B cell (primary cell): ENCODE measurements around the gene DLG1. TPM values are rescaled to one million over a fixed set of nuclear protein-coding genes. Genes with fewer than 3 reads are reported as not detected.

Source experiments
- ATAC-seq: fragments of 200-7000 bp; cut with Tn5 transposase; one replicate; pipeline ENCODE4 v1.10.0; 2021; ENCODE audit warnings: low read depth, mild to moderate bottlenecking, moderate number of reproducible peaks, moderate library complexity
- CTCF ChIA-PET: fragments of 350-600 bp; sonication (Branson Sonifier 250); formaldehyde crosslinking; loops from one replicate; lab custom pipeline; 2021; ENCODE audit warnings: antibody characterized with exemption, inconsistent platforms; lab: Charles Lee
- POLR2A ChIA-PET: fragments of 350-600 bp; sonication (Branson Sonifier 250); formaldehyde crosslinking; loops from one replicate; lab custom pipeline; 2021; ENCODE audit warnings: antibody characterized with exemption; lab: Charles Lee
- DNase-seq: peaks from one replicate; pipeline ENCODE4 v3.0.0; 2013
- H2AFZ ChIP-seq: 2 replicates; pipeline ENCODE4 v1.6.1; 2012; ENCODE audit warnings: mild to moderate bottlenecking, low read depth, low read length; ENCODE audit not compliant: insufficient read depth, poor library complexity, severe bottlenecking
- H3K27ac ChIP-seq, 2 donors: 1 replicate in 1 of 2; 2 replicates in 1 of 2; pipeline ENCODE4 v1.5.1; 2012 to 2013; ENCODE audit warnings: low read length in 2 of 2, mild to moderate bottlenecking in 2 of 2, moderate library complexity in 1 of 2
- H3K27me3 ChIP-seq, 4 experiments: fragments of 200-600 bp in 1 of 4; sonication (generic) in 1 of 4; replicated peaks in 1 of 4; 1 replicate in 2 of 4; 2 replicates in 2 of 4; pipeline versions ENCODE4 v1.6.1 to v1.7.0; 2013 to 2016; ENCODE audit warnings: low read length in 3 of 4, mild to moderate bottlenecking in 2 of 4, mixed read lengths in 1 of 4, moderate library complexity in 1 of 4; ENCODE audit not compliant: insufficient read depth in 4 of 4, control insufficient read depth in 3 of 4; ENCODE audit errors: control extremely low read depth in 1 of 4
- H3K36me3 ChIP-seq, 2 experiments: replicated peaks in 1 of 2; 1 replicate in 1 of 2; 2 replicates in 1 of 2; pipeline versions ENCODE4 v1.6.1 to v1.7.1; 2013; ENCODE audit warnings: low read length in 1 of 2; ENCODE audit not compliant: insufficient read depth in 2 of 2, control insufficient read depth in 1 of 2; ENCODE audit errors: control extremely low read depth in 1 of 2, extremely low read depth in 1 of 2
- H3K4me1 ChIP-seq, 2 donors: fragments of 200-600 bp in 1 of 2; sonication (generic) in 1 of 2; 1 replicate in 1 of 2; 2 replicates in 1 of 2; pipeline versions ENCODE4 v1.5.1 to v1.6.1; 2013 to 2017; ENCODE audit warnings: low read length in 2 of 2; ENCODE audit not compliant: control insufficient read depth in 2 of 2, insufficient read depth in 2 of 2
- H3K4me2 ChIP-seq: replicated peaks from 2 replicates; pipeline ENCODE3; 2012; ENCODE audit warnings: mild to moderate bottlenecking, low read depth, low read length; ENCODE audit not compliant: poor library complexity, severe bottlenecking
- H3K4me3 ChIP-seq, 5 experiments: fragments of 200-600 bp in 1 of 5; sonication (generic) in 1 of 5; 1 replicate in 3 of 5; 2 replicates in 2 of 5; pipeline versions ENCODE4 v1.5.1 to v1.7.0; 2011 to 2016; ENCODE audit warnings: low read length in 4 of 5, mild to moderate bottlenecking in 4 of 5, low read depth in 2 of 5, control low read depth in 1 of 5, moderate library complexity in 1 of 5; ENCODE audit not compliant: insufficient read depth in 1 of 5; ENCODE audit errors: control extremely low read depth in 1 of 5, extremely low read depth in 1 of 5
- H3K79me2 ChIP-seq: fragments of 200-600 bp; sonication (generic); one replicate; pipeline ENCODE4 v1.6.0; 2016; ENCODE audit warnings: low read length; ENCODE audit not compliant: control insufficient read depth, insufficient read depth
- H3K9ac ChIP-seq: fragments of 200-600 bp; sonication (generic); 2 replicates; pipeline ENCODE4 v1.6.1; 2017; ENCODE audit warnings: mild to moderate bottlenecking, low read length, moderate library complexity
- H3K9me3 ChIP-seq, 3 donors: one replicate each; pipeline versions ENCODE4 v1.6.1 to v1.7.1; 2013; ENCODE audit warnings: low read length in 2 of 3; ENCODE audit not compliant: control insufficient read depth in 2 of 3, insufficient read depth in 1 of 3; ENCODE audit errors: control extremely low read depth in 1 of 3
- H4K20me1 ChIP-seq: 2 replicates; pipeline ENCODE4 v1.6.0; 2012; ENCODE audit warnings: mild to moderate bottlenecking, low read length; ENCODE audit not compliant: insufficient read depth, control insufficient read depth, poor library complexity, severe bottlenecking
- H3K27ac Mint-ChIP-seq: one replicate; pipeline ENCODE4 v1.8.0; 2021; ENCODE audit warnings: mixed read lengths
- H3K27me3 Mint-ChIP-seq: one replicate; pipeline ENCODE4 v1.8.0; 2021; ENCODE audit warnings: mixed read lengths
- H3K4me1 Mint-ChIP-seq: one replicate; pipeline ENCODE4 v1.8.0; 2021; ENCODE audit warnings: mixed read lengths
- H3K4me3 Mint-ChIP-seq: one replicate; pipeline ENCODE4 v1.8.0; 2021; ENCODE audit warnings: mixed read lengths
- H3K9me3 Mint-ChIP-seq: one replicate; pipeline ENCODE4 v1.8.0; 2022; ENCODE audit warnings: mixed read lengths; ENCODE audit not compliant: insufficient read depth
- CTCF ChIP-seq: fragments of 200-600 bp; IDR thresholded peaks from one replicate; pipeline ENCODE4 v1.8.0; 2022; ENCODE audit warnings: antibody characterized with exemption, mild to moderate bottlenecking
- EZH2 ChIP-seq: IDR thresholded peaks from 2 replicates; pipeline ENCODE4 v1.6.1; 2012; ENCODE audit warnings: borderline replicate concordance, low read depth, mild to moderate bottlenecking, moderate library complexity, low read length; ENCODE audit not compliant: insufficient read depth, poor library complexity, severe bottlenecking
- WGBS: methylation state at CpG from one replicate; pipeline ENCODE4 v1.1.5; 2013; ENCODE audit warnings: missing lambda C conversion rate; ENCODE audit not compliant: insufficient coverage; 5-methylcytosine and 5-hydroxymethylcytosine counted together
- intact Hi-C: fragments of 100-400 bp; cut with micrococcal nuclease; formaldehyde crosslinking; loops from one replicate; pipeline ENCODE4 v1.10.0; 2022
- polyA plus RNA-seq: library from polyadenylated mRNA; depleted of rRNA; stranded (reverse); fragments of >200 nt; gene quantifications from 2 replicates; pipeline ENCODE4 v1.2.3, GENCODE V29; 2012
- total RNA-seq, 2 donors: library from RNA; stranded (reverse); fragments of 120-200 nt in 1 of 2; gene quantifications; 1 replicate in 1 of 2; 2 replicates in 1 of 2; pipeline versions ENCODE4 v1.2.3 to v1.2.4, GENCODE V29; 2013 to 2022

Gene DLG1
- total and polyA plus RNA-seq, 2 donors (not counting 1 experiment from before 2014, with no cell fraction given) = 23.4 to 114 TPM

DNA sequence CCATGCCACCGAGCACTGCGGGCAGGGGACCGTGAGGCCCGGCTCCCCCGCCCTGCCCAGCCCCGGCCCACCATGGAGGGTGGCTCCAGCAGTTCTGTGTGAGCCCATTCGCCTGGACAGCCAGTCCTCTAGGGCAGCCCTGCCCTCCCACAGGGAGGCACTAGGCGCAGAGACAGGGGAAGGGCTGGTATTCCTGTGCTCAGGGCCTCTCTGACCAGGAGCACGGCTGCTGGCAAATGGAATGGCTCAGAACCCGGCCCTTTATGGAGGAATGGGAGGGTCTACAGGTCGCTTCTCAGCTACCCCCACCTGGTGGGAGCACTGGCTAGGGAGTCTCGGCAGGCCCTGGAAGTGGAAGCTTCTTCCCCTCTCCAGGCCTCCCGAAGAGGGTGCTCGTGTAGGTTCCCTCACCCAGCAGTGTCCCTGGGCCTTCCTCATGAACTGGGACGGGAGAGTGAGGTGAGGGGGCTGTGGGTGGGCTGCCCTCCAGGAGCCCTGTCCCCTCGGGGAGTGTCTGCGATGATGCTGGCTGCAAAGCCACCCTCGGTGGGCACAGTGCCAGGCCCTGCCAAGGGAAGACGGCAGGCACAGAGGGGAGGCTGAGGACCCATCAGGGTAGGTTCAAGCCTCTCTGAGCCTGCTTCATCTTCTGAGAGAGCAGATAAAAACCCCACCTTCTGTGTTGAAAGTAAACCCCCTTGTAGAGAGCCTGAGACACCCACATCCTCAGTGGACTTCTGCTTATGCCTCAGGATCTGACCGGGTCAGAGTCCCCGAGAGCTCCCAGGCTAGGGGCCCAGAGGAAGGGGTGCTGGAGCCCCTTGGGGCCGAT lies 270.3 kb downstream of the DLG1 start:
- H3K4me2 ChIP-seq = peak overlapping the region; percentile 94
- H3K4me1 Mint-ChIP-seq = peaks cover 33% of the 10 kb centered on the region
- H3K27me3 ChIP-seq = peaks cover 0 to 74% (median 15%) of the 10 kb centered on the region in 4 experiments
- H3K9me3 Mint-ChIP-seq = no peaks in the 10 kb centered on the region
- no peak for DNase-seq
- H3K4me3 ChIP-seq = peak overlapping the region in 4 of 5 experiments; percentile 31 to 52 (median 50)
- H3K9ac ChIP-seq = peak overlapping the region; percentile 54
- peaks cover 0 to 13% (median 0%) of the 10 kb centered on the region in 3 donors for H3K9me3 ChIP-seq
- ChIA-PET POLR2A (no interaction called here), CTCF (interaction anchor here (1.2 to 4.0 kb wide), 3 partner anchors 11 to 190 kb away, joined by 3 to 64 read pairs (median 4); no protein-coding TSS in a partner anchor)
- ATAC-seq = no peak
- H3K4me1 ChIP-seq = peaks cover 32 to 34% of the 10 kb centered on the region in 2 donors
- no peaks in the 10 kb centered on the region for H3K36me3 ChIP-seq
- 74% methylated on average over 18 of the region's 22 CpGs for WGBS
- no peak overlapping the region for H3K27ac ChIP-seq
- peak overlapping the region; percentile 26 for H3K27ac Mint-ChIP-seq
- peaks cover 5% of the 10 kb centered on the region for H4K20me1 ChIP-seq
- peak overlapping the region; percentile 81 for H3K4me3 Mint-ChIP-seq
- intact Hi-C loops = no loop called here
- TF ChIP-seq CTCF (no peak), EZH2 (no peak)
- peaks cover 43% of the 10 kb centered on the region for H3K27me3 Mint-ChIP-seq
- H3K79me2 ChIP-seq = no peaks in the 10 kb centered on the region
- H2AFZ ChIP-seq = no peak overlapping the region
